K562 (cell line): ENCODE results near the gene SLC22A23. TPM values are rescaled to one million over a fixed set of nuclear protein-coding genes. Genes with fewer than 3 reads are reported as not detected.
A peak's percentile ranks its signal among the peaks of the same experiment; 100 is the strongest.

Experiments
- THAP12 ChIP-seq: fragments of 250-450 bp; sonication (Bioruptor Pico); IDR thresholded peaks from 2 replicates; pipeline ENCODE4 v1.9.0; 2021; ENCODE audit warnings: mild to moderate bottlenecking, inconsistent platforms
- ZNF511 ChIP-seq: sonication (generic); formaldehyde crosslinking; IDR thresholded peaks from 2 replicates; pipeline ENCODE4 v1.8.0; 2022; ENCODE audit warnings: mild to moderate bottlenecking, missing genetic modification reagents
- ZNF592 ChIP-seq: fragments of 450-650 bp; IDR thresholded peaks from 2 replicates; pipeline ENCODE4 v1.6.1; 2017; ENCODE audit warnings: antibody characterized with exemption, mild to moderate bottlenecking
- ZNF609 ChIP-seq: sonication (generic); formaldehyde crosslinking; IDR thresholded peaks from 2 replicates; pipeline ENCODE4 v1.8.1; 2023; ENCODE audit warnings: missing genetic modification reagents, mild to moderate bottlenecking, borderline replicate concordance
- polyA plus RNA-seq, 8 experiments: library from polyadenylated mRNA; depleted of rRNA in 4 of 8; stranded (reverse) in 5 of 8; unstranded in 3 of 8; fragments of >200 nt; fragmentation: Nextera tagmentation in 2 of 8; fragmentation: Illumina TruSeq in 1 of 8; extraction: Ambion mirVana in 2 of 8; extraction: Trizol in 1 of 8; gene quantifications; 2 replicates each; pipeline versions ENCODE4 v1.2.1 to v1.2.3, GENCODE V29; 2011 to 2014; ENCODE audit warnings: inconsistent platforms in 1 of 8, missing spikeins in 1 of 8
- total RNA-seq, 7 experiments: library from RNA; depleted of rRNA in 6 of 7; stranded (reverse); fragments of >200 nt in 6 of 7; fragmentation: Illumina TruSeq in 2 of 7; extraction: Trizol in 2 of 7; gene quantifications; 2 replicates each; pipeline versions ENCODE4 v1.2.1 to v1.2.3, GENCODE V29; 2011 to 2021; ENCODE audit warnings: low replicate concordance in 1 of 7

The SLC22A23 gene
- total and polyA plus RNA-seq, 9 of the 15 experiments (the other 6 are each of a cell fraction or from before 2014, with no cell fraction given): 0.30 to 8.7 (median 2.5) TPM

GRCh38 chr6:3442431-3443220 is 14.2 kb downstream of the SLC22A23 start (continued):
- TF ChIP-seq ZNF511: no peak
- TF ChIP-seq ZNF592: 0 out of 2 replicates have a peak, but pooled peaks have one; percentile 30
- no peak for TF ChIP-seq THAP12 (CRISPR knock-in tag)
- no peak for TF ChIP-seq ZNF609 (CRISPR knock-in tag)
